Spleen (tissue), 7 donors: ENCODE results near the gene CD58.

ENCODE experiments used
- POLR2A ChIP-seq, 3 donors: fragments of 450-650 bp; IDR thresholded peaks; one replicate each; pipeline ENCODE4 v1.5.1; 2017; ENCODE audit warnings: antibody characterized with exemption in 3 of 3, mild to moderate bottlenecking in 1 of 3
- POLR2AphosphoS5 ChIP-seq, 3 donors: sonication (generic); formaldehyde crosslinking; IDR thresholded peaks; one replicate each; pipeline ENCODE4 v1.5.1; 2017; ENCODE audit warnings: antibody characterized with exemption in 3 of 3
- TF ChIP-seq, protein P1 (sequence below), 11 experiments: fragments of 200-600 bp in 7 of 11; fragments of 450-650 bp in 4 of 11; sonication (generic) in 4 of 11; IDR thresholded peaks in 8 of 11; conservative IDR thresholded peaks in 3 of 11; 1 replicate in 7 of 11; 2 replicates in 4 of 11; pipeline versions ENCODE4 v1.4.0 to v1.8.0; 2016 to 2021; ENCODE audit warnings: antibody characterized with exemption in 11 of 11, inconsistent platforms in 4 of 11, mild to moderate bottlenecking in 1 of 11
- donor health status: DM: no; HTN: no; CAD: no; lungs with moderate emphysema.
- donor health status: DM: no; HTN: no; CAD: no.
- donor health status: DM: no; HTN: no; CAD: no.

DNA sequence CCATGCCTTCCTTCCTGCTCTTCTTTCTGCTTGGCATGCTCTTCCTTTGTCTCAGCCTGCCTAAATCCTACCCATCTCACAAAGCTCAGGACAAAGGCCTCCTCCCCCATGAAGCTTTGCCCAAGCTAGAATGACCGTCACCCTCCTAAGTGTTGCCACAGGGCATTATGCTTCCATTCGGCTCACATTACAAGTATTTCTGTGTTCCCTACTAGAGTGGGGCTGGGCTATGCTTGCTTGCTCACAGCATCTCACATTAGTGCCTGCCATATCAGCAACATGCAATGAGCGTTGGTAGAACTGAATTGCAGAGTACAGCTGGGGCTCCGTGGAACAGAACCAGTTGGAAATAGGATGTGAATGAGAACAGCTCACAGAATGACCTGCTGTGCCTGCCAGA, 82.8 kb downstream of the CD58 start:
- TF ChIP-seq POLR2AphosphoS5 (IDR thresholded peaks at IDR 0.05), result no peak
- no peak for TF ChIP-seq POLR2A (IDR thresholded peaks at IDR 0.05)
- TF ChIP-seq, protein P1, sequence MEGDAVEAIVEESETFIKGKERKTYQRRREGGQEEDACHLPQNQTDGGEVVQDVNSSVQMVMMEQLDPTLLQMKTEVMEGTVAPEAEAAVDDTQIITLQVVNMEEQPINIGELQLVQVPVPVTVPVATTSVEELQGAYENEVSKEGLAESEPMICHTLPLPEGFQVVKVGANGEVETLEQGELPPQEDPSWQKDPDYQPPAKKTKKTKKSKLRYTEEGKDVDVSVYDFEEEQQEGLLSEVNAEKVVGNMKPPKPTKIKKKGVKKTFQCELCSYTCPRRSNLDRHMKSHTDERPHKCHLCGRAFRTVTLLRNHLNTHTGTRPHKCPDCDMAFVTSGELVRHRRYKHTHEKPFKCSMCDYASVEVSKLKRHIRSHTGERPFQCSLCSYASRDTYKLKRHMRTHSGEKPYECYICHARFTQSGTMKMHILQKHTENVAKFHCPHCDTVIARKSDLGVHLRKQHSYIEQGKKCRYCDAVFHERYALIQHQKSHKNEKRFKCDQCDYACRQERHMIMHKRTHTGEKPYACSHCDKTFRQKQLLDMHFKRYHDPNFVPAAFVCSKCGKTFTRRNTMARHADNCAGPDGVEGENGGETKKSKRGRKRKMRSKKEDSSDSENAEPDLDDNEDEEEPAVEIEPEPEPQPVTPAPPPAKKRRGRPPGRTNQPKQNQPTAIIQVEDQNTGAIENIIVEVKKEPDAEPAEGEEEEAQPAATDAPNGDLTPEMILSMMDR (IDR thresholded peaks at IDR 0.05 in 8 of 11, conservative IDR thresholded peaks at IDR 0.05 in 3 of 11), result no peak
